HFFc6 (cell line): ENCODE data around the gene RAB44. TPM values are rescaled to one million over a fixed set of nuclear protein-coding genes. Genes with fewer than 3 reads are reported as not detected.

Experiments used
- DNase-seq: peaks from one replicate; pipeline ENCODE4 v3.0.0-alpha.2; 2018
- H3K27ac Mint-ChIP-seq: 2 replicates; pipeline ENCODE4 v1.8.0; 2020; ENCODE audit warnings: mild to moderate bottlenecking, mixed read lengths
- H3K27me3 Mint-ChIP-seq: 2 replicates; pipeline ENCODE4 v1.8.0; 2021; ENCODE audit warnings: mild to moderate bottlenecking, moderate library complexity, mixed read lengths; ENCODE audit not compliant: insufficient read depth
- H3K36me3 Mint-ChIP-seq: 2 replicates; pipeline ENCODE4 v1.8.0; 2021; ENCODE audit warnings: low read depth, mixed read lengths
- H3K4me1 Mint-ChIP-seq: 2 replicates; pipeline ENCODE4 v1.8.0; 2020; ENCODE audit warnings: low read depth, mixed read lengths
- H3K4me3 Mint-ChIP-seq: 2 replicates; pipeline ENCODE4 v1.8.0; 2020; ENCODE audit warnings: mild to moderate bottlenecking, moderate library complexity, mixed read lengths
- H3K9me3 Mint-ChIP-seq: 2 replicates; pipeline ENCODE4 v1.8.0; 2020; ENCODE audit warnings: mild to moderate bottlenecking, mixed read lengths
- total RNA-seq, 6 experiments: library from RNA; stranded (reverse); fragmentation: NEBNext Ultra II Directional; extraction: Animal tissue kit (Norgen Biotek cat#: 25700); gene quantifications; 2 replicates in 1 of 6; 3 replicates in 5 of 6; pipeline ENCODE4 v1.2.3, GENCODE V29; 2021
- TF ChIP-seq, protein P1 (sequence below): fragments of 200-600 bp; sonication (generic); IDR thresholded peaks from 2 replicates; pipeline ENCODE4 v1.5.0; 2021; ENCODE audit warnings: antibody characterized with exemption, mild to moderate bottlenecking

The RAB44 gene
- total RNA-seq, 6 experiments from 2014 or later, result 0.26 to 0.45 TPM; not detected in 4

- Mint-ChIP-seq H3K27ac (no peak overlapping the region), H3K27me3 (no peaks in the 10 kb centered on the region), H3K4me1 (peaks cover 32% of the 10 kb centered on the region), H3K9me3 (no peaks in the 10 kb centered on the region), H3K36me3 (no peaks in the 10 kb centered on the region), H3K4me3 (no peak overlapping the region)
- TF ChIP-seq, protein P1, sequence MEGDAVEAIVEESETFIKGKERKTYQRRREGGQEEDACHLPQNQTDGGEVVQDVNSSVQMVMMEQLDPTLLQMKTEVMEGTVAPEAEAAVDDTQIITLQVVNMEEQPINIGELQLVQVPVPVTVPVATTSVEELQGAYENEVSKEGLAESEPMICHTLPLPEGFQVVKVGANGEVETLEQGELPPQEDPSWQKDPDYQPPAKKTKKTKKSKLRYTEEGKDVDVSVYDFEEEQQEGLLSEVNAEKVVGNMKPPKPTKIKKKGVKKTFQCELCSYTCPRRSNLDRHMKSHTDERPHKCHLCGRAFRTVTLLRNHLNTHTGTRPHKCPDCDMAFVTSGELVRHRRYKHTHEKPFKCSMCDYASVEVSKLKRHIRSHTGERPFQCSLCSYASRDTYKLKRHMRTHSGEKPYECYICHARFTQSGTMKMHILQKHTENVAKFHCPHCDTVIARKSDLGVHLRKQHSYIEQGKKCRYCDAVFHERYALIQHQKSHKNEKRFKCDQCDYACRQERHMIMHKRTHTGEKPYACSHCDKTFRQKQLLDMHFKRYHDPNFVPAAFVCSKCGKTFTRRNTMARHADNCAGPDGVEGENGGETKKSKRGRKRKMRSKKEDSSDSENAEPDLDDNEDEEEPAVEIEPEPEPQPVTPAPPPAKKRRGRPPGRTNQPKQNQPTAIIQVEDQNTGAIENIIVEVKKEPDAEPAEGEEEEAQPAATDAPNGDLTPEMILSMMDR, result no peak
- no peak for DNase-seq
Measured at GRCh38 chr6:36670271-36670670, 27.4 kb upstream of the RAB44 start.

- H3K9me3 Mint-ChIP-seq, result no peaks in the 10 kb centered on the region
- no peaks in the 10 kb centered on the region for H3K36me3 Mint-ChIP-seq
- H3K4me3 Mint-ChIP-seq, result no peak overlapping the region
- no peaks in the 10 kb centered on the region; the same call in 1 of the 2 replicates for H3K27me3 Mint-ChIP-seq
- DNase-seq, result no peak
- no peak overlapping the region for H3K27ac Mint-ChIP-seq
- TF ChIP-seq, protein P1, result no peak
- peaks cover 34% of the 10 kb centered on the region for H3K4me1 Mint-ChIP-seq
Measured at GRCh38 chr6:36671687-36672375, 25.8 kb upstream of the RAB44 start.

- Mint-ChIP-seq H3K9me3 (peaks cover 4% of the 10 kb centered on the region), H3K27ac (no peak overlapping the region), H3K36me3 (peaks cover 6% of the 10 kb centered on the region), H3K4me3 (no peak overlapping the region), H3K27me3 (peaks cover 4% of the 10 kb centered on the region), H3K4me1 (peaks cover 34% of the 10 kb centered on the region)
- no peak for DNase-seq
- TF ChIP-seq, protein P1, result no peak
Measured at GRCh38 chr6:36673882-36674281, 23.7 kb upstream of the RAB44 start.

DNA sequence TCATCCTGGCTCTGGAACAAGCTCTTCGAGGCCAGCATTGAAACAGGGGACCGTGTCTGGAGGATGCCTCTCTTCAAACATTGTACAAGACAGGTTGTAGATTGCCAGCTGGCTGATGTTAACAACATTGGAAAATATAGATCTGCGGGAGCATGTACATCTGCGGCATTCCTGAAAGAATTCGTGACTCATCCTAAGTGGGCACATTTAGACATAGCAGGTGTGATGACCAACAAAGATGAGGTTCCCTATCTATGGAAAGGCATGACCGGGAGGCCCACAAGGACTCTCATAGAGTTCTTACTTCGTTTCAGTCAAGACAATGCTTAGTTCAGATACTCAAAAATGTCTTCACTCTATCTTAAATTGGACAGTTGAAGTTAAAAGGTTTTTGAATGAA is 22.7 kb upstream of the RAB44 start:
- H3K4me3 Mint-ChIP-seq, result no peak overlapping the region
- peaks cover 10% of the 10 kb centered on the region for H3K36me3 Mint-ChIP-seq
- peaks cover 6% of the 10 kb centered on the region for H3K9me3 Mint-ChIP-seq
- H3K27me3 Mint-ChIP-seq, result peaks cover 10% of the 10 kb centered on the region
- TF ChIP-seq, protein P1, result no peak
- DNase-seq, result no peak
- H3K27ac Mint-ChIP-seq, result peak overlapping the region; percentile 29; the same call in 1 of the 2 replicates
- H3K4me1 Mint-ChIP-seq, result peaks cover 34% of the 10 kb centered on the region

DNA sequence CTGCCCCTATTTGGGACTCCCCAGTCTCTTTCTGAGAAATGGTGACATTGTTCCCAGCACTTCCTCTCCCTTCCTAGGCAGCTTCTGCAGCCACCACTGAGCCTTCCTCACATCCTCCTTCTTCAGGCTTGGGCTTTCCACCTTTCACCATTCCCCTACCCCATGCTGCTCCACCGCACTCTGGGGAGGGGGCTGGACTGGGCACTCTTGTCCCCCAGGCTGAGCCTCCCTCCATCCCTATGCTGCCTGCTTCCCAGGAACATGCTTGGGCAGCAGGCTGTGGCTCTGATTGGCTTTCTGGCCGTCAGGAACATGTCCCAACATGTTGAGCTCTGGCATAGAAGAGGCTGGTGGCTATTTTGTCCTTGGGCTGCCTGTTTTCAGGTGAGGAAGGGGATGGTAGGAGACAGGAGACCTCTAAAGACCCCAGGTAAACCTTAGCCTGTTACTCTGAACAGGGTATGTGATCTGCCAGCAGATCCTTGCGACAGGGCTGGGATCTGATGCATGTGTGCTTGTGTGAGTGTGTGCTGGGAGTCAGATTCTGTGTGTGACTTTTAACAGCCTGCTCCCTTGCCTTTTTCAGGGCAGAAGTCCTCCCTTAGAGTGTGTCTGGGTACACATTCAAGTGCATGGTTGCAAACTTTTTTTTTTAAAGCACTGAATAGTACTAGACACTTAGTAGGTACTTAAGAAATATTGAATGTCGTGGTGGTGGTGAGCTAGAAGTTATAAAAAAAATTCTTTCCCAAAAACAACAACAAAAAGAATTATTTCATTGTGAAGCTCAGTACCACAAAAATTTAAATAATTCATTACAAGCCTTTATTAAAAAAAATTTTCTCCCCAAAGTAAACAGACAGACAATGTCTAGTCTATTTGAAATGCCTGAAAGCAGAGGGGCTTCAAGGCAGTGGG is 21.2 kb upstream of the RAB44 start:
- Mint-ChIP-seq H3K4me1 (peaks cover 44% of the 10 kb centered on the region), H3K27me3 (peaks cover 18% of the 10 kb centered on the region), H3K4me3 (peak overlapping the region; percentile 97), H3K27ac (peak overlapping the region; percentile 91), H3K9me3 (peaks cover 10% of the 10 kb centered on the region), H3K36me3 (peaks cover 25% of the 10 kb centered on the region)
- TF ChIP-seq, protein P1, result no peak
- no peak for DNase-seq
